Rectal smooth muscle tissue (tissue), 1 donor: Measurements from ENCODE around the gene KHDRBS1.
A peak's percentile ranks its signal among the peaks of the same experiment; 100 is the strongest.
"Not testable (repeated sequence)": the region's sequence is repeated elsewhere in the genome, so short reads cannot be mapped to it uniquely, and the experiment has no call there.

Experiments
- H3K27ac ChIP-seq: one replicate; pipeline ENCODE4 v1.7.0; 2013; ENCODE audit warnings: low read depth, low read length, inconsistent platforms
- H3K27me3 ChIP-seq: one replicate; pipeline ENCODE4 v1.7.0; 2013; ENCODE audit warnings: low read length; ENCODE audit not compliant: control insufficient read depth, insufficient read depth
- H3K36me3 ChIP-seq: one replicate; pipeline ENCODE4 v1.7.0; 2013; ENCODE audit warnings: low read length; ENCODE audit not compliant: control insufficient read depth, insufficient read depth
- H3K4me1 ChIP-seq: one replicate; pipeline ENCODE4 v1.7.0; 2013; ENCODE audit warnings: low read length; ENCODE audit not compliant: control insufficient read depth, insufficient read depth
- H3K4me3 ChIP-seq: one replicate; pipeline ENCODE4 v1.7.0; 2013; ENCODE audit warnings: low read length
- H3K9ac ChIP-seq: one replicate; pipeline ENCODE4 v1.7.0; 2013; ENCODE audit warnings: low read length

The KHDRBS1 gene

GRCh38 chr1:32051706-32052105, 38.0 kb downstream of the KHDRBS1 start:
- Histone ChIP-seq H3K36me3 (peaks cover 29% of the 10 kb centered on the region), H3K27ac (no peak overlapping the region), H3K9ac (no peak overlapping the region), H3K4me1 (no peaks in the 10 kb centered on the region), H3K4me3 (no peak overlapping the region), H3K27me3 (no peaks in the 10 kb centered on the region)

GRCh38 chr1:32052887-32053286, 39.2 kb downstream of the KHDRBS1 start:
- H3K27ac ChIP-seq, result no peak overlapping the region
- no peak overlapping the region for H3K4me3 ChIP-seq
- no peaks in the 10 kb centered on the region for H3K27me3 ChIP-seq
- H3K9ac ChIP-seq, result no peak overlapping the region
- H3K4me1 ChIP-seq, result no peaks in the 10 kb centered on the region
- peaks cover 26% of the 10 kb centered on the region for H3K36me3 ChIP-seq

- Histone ChIP-seq H3K4me1 (no peaks in the 10 kb centered on the region), H3K27ac (no peak overlapping the region), H3K36me3 (peaks cover 31% of the 10 kb centered on the region), H3K27me3 (no peaks in the 10 kb centered on the region), H3K9ac (no peak overlapping the region), H3K4me3 (no peak overlapping the region)
These were observed 41.7 kb downstream of the KHDRBS1 start for GRCh38 chr1:32055416-32055815.

- Histone ChIP-seq H3K36me3 (peaks cover 32% of the 10 kb centered on the region), H3K27me3 (no peaks in the 10 kb centered on the region), H3K4me1 (no peaks in the 10 kb centered on the region), H3K27ac (no peak overlapping the region), H3K4me3 (no peak overlapping the region), H3K9ac (no peak overlapping the region)
These were observed 42.9 kb downstream of the KHDRBS1 start for GRCh38 chr1:32056598-32056997.

GRCh38 chr1:32060914-32061313, 47.2 kb downstream of the KHDRBS1 start:
- Histone ChIP-seq H3K27ac (no peak overlapping the region), H3K36me3 (peaks cover 21% of the 10 kb centered on the region), H3K9ac (no peak overlapping the region), H3K4me1 (peaks cover 8% of the 10 kb centered on the region), H3K27me3 (no peaks in the 10 kb centered on the region), H3K4me3 (no peak overlapping the region)

GRCh38 chr1:32062867-32063230, 49.2 kb downstream of the KHDRBS1 start:
- Histone ChIP-seq H3K27ac (peak overlapping the region; percentile 56), H3K4me3 (no peak overlapping the region), H3K27me3 (no peaks in the 10 kb centered on the region), H3K36me3 (peaks cover 17% of the 10 kb centered on the region), H3K4me1 (peaks cover 8% of the 10 kb centered on the region), H3K9ac (no peak overlapping the region)

- no peak overlapping the region for H3K27ac ChIP-seq
- H3K27me3 ChIP-seq, result no peaks in the 10 kb centered on the region
- no peak overlapping the region for H3K9ac ChIP-seq
- no peak overlapping the region for H3K4me3 ChIP-seq
- H3K36me3 ChIP-seq, result peaks cover 15% of the 10 kb centered on the region
- peaks cover 8% of the 10 kb centered on the region for H3K4me1 ChIP-seq
These were observed 49.6 kb downstream of the KHDRBS1 start for GRCh38 chr1:32063261-32063681.

GRCh38 chr1:32065613-32066488, 52.2 kb downstream of the KHDRBS1 start:
- not testable (repeated sequence) for H3K4me1 ChIP-seq, H3K36me3 ChIP-seq, H3K9ac ChIP-seq, H3K4me3 ChIP-seq, H3K27me3 ChIP-seq, H3K27ac ChIP-seq

GRCh38 chr1:32066489-32066873, 52.8 kb downstream of the KHDRBS1 start:
- Histone ChIP-seq H3K9ac (no peak overlapping the region), H3K4me3 (no peak overlapping the region), H3K27ac (no peak overlapping the region), H3K4me1 (peaks cover 8% of the 10 kb centered on the region), H3K36me3 (no peaks in the 10 kb centered on the region), H3K27me3 (no peaks in the 10 kb centered on the region)

GRCh38 chr1:32068957-32069588, 55.4 kb downstream of the KHDRBS1 start:
- Histone ChIP-seq H3K4me3 (no peak overlapping the region), H3K4me1 (peaks cover 5% of the 10 kb centered on the region)

GRCh38 chr1:32071758-32072621, 58.3 kb downstream of the KHDRBS1 start:
- peak overlapping the region; percentile 91 for H3K4me3 ChIP-seq
- peaks cover 7% of the 10 kb centered on the region for H3K36me3 ChIP-seq
- peaks cover 5% of the 10 kb centered on the region for H3K4me1 ChIP-seq
- H3K27ac ChIP-seq, result peak overlapping the region; percentile 94
- peak overlapping the region; percentile 58 for H3K9ac ChIP-seq
- H3K27me3 ChIP-seq, result no peaks in the 10 kb centered on the region

More at GRCh38 chr1:32068957-32069588, 55.4 kb downstream of the KHDRBS1 start:
- Histone ChIP-seq H3K27ac (no peak overlapping the region), H3K27me3 (no peaks in the 10 kb centered on the region), H3K36me3 (no peaks in the 10 kb centered on the region), H3K9ac (no peak overlapping the region)

GRCh38 chr1:32072622-32073298, 59.1 kb downstream of the KHDRBS1 start, which contains the start of gene TMEM39B:
TSS of gene TMEM39B (plus strand) at chr1:32072939. CDS start at chr1:32073048, 109 bp downstream.
- Histone ChIP-seq H3K4me3 (peak within 1 kb of the TSS; percentile 91), H3K9ac (peak within 1 kb of the TSS; percentile 64), H3K27me3 (no peaks in the 10 kb centered on the region), H3K4me1 (peaks cover 5% of the 10 kb centered on the region), H3K27ac (peak within 1 kb of the TSS; percentile 94), H3K36me3 (peaks cover 11% of the 10 kb centered on the region)
